GOT3 (cell line): ENCODE measurements around the gene FGF23.

Experiments used
- DNase-seq: peaks from one replicate; lab custom pipeline; 2025; ENCODE audit warnings: mixed read lengths; lab: John Stamatoyannopoulos, UW

FGF23 gene

GRCh38 chr12:4383304-4383865 lies 3.9 kb upstream of the FGF23 start:
- no peak for DNase-seq

DNA sequence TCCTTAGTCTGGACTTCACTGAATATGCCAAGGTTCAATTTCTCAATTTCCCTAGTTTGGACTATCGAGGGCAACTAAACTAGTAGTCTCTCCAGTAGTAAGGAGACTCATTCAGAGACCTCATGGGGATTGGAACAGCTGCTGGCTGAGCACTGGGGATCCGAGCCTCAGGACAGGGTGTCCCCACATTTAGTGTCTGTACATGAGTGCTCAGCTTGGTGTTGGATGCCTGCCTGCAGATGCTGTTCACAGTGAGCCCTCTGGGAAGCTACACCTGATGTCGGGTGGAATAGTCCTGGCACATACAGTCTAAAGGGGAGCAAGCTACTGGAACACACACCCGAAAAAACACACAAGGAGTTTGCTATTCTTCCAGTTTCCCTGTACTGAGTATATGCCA lies 820 bp upstream of the FGF23 start:
- no peak for DNase-seq

DNA sequence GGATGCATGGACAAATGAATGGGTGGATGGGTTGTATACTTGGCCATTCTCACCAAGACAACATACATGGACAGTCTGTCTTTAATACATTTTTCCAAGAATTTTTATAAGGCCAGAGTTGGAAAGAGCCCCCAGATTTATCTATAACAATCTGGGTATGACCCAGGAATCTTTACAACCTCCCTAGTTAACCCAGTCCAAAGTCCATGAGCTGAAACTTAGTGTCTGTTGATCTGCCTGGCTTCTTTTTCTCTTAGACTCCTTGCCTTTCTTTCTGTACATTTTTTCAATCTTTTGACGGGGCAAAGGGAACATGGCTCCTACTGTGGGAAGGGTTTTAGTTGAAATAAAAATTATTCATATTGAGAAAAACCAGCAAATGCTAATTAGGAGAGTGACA lies 740 bp downstream of the FGF23 start:
- DNase-seq: no peak

GRCh38 chr12:4375449-4375848 lies 4.1 kb downstream of the FGF23 start:
- no peak for DNase-seq

DNA sequence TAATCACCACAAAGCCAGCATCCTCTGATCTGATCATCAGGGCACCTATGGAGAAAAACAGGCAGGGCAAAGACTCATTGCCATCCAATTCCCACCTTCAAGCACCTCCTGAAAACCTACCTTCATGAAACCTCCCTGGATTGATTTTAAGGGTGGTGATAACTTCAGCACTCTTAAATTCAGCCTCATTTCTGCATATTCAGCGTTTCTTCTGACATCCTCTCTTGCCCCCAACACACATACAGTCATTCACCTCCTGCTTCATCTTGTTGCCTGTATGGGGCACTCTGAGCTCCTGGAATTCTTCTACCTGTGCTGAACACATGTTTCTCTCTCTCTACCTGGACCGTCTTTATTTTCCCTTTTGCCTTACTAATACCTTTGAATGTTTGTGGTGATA lies 6.9 kb downstream of the FGF23 start:
- no peak for DNase-seq

- DNase-seq: no peak
Observed at GRCh38 chr12:4370265-4370664, 9.2 kb downstream of the FGF23 start.

DNA sequence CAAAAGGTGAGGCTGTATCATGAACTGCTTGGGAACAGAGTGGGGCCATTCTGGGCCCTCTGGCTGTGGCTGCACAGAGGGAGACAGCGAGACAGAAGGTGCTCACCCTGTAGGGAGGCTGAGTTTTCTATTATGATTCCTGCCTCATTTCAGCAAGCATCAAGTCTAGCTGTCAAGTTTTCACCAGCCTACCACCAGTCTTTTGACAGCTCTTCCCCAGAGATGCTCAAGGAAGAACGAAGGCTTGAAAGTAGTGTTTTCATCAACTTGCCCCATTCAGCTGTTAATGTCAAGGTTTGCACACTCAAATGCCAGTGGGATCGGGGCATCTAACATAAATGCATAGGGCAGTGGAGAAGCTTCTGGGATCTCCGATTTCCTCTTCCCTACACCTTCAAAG lies 10.0 kb downstream of the FGF23 start:
- no peak for DNase-seq

- no peak for DNase-seq
Observed at GRCh38 chr12:4366090-4366489, 13.4 kb downstream of the FGF23 start.

- no peak for DNase-seq
Observed at GRCh38 chr12:4356041-4356327, 23.5 kb downstream of the FGF23 start.

DNA sequence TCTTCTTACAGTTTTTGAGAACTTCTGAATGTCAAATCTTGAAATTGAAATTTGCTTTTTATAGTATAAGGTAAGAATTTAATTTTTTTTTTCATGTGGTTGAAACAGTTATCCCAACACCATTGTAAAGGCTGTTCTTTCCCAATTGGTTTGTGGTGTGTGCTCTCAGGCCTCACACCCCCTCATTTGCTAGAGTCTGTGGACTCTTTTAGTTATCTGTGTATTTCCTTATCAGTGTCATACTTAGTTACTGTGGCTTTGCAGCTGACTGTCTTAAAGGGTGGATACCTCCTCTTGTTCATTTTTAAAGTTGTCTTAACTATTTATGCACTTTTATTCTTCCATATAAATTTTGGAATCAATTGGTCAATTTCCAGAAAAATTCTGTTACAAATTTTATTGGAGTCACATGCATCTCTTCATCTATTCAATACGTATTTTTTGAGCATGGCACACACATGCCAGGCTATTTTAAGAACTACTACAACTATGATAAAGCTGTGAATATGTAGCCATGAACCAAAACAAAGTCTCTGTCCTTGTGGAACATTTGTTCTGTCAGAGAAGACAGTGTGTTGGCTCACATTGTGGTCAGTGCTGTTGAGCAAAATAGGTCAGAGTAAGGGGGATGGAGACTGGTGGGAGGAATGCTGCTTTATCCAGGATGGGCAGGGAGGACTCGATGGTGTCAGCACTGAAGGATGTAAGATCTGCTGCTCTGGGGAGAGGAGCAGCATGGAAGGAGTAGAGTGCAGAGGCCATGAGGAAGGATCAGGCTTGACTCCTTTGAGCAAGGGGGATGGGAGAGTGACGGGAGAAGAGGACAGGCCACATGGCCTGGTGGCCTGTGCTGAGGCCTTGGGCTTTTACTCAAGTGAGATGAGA lies 24.1 kb downstream of the FGF23 start:
- no peak for DNase-seq

GRCh38 chr12:4353785-4354208 lies 25.7 kb downstream of the FGF23 start:
- no peak for DNase-seq

- DNase-seq: no peak
Observed at GRCh38 chr12:4346931-4347330, 32.6 kb downstream of the FGF23 start.

- DNase-seq: no peak
Observed at GRCh38 chr12:4331842-4332241, 47.7 kb downstream of the FGF23 start.

GRCh38 chr12:4331221-4331620 lies 48.3 kb downstream of the FGF23 start:
- DNase-seq: no peak

DNA sequence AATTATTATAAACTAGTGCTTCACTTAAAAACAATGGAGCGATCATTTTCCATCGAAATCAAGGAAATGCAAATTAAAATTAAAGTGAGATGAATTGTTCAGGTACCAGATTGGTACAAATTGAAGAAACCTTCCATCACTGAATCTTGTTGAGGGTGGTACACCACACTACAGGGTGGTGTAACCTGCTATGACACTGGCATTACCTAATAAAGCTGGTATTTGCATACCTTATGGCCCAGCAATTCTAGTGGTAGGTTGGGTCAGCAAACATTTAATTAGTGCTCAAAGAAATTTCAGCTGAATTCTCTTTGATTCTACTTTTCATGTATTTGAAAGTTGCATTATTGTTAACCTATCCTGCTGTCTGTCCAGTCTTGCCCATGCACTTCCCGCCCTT lies 49.3 kb downstream of the FGF23 start:
- DNase-seq: no peak

GRCh38 chr12:4327293-4327692 lies 52.2 kb downstream of the FGF23 start:
- DNase-seq: no peak

DNA sequence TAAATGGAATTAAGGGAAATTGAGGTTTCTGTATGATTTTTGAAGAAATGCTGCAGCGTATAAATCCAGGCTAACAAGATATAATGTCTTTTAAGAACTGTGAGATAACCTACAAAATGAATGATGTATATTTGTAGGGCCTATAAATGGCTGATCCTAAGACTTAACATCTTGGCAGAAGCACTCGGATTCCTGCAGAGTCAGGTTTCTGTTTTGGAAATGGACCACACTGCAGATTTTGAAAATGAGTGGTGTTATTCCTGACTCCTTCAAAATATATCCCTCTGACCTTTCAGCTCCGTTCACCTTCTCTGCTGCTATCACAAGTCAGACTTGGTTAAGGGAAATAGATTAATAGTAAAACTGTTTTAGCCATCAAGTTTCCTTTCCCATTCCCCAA lies 53.5 kb downstream of the FGF23 start:
- no peak for DNase-seq

- DNase-seq: no peak
Observed at GRCh38 chr12:4324366-4324765, 55.1 kb downstream of the FGF23 start.

DNA sequence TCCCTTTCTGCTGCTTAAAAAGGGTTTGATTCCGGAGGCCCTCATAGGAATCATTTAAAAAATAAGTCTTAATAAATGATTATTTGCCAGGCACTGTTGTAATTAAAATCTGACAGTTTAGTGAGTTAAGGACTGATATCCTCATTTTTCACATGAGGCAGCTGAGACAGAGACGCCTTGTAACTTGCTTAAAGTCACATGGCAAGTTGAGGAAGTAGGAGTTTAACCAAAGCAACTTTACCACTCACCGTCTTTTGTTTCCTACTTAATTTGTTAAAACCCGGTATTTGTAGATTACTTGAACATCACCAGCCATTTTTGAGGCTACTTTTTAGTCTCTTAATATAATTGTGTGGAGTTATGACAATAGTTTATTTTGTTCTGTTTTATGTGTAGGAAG lies 56.1 kb downstream of the FGF23 start:
- no peak for DNase-seq

DNA sequence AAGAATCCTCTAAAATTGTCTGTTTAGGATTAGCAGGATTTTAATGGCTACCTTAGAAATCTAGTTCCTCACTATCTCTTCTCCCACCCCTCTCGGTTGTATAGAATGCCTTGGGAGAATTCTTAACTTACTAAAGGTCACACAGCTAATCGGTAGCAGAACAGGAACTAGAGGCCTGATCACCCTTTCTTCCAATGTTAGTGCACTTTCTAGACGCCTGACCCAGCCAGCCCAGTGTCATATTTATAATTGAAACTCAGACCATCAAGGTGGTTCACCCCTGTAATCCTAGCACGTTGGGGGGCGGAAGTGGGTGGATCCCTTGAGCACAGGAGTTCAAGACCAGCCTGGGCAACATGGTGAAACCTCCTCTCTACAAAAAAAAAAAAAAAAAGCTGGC lies 56.8 kb downstream of the FGF23 start:
- no peak for DNase-seq

DNA sequence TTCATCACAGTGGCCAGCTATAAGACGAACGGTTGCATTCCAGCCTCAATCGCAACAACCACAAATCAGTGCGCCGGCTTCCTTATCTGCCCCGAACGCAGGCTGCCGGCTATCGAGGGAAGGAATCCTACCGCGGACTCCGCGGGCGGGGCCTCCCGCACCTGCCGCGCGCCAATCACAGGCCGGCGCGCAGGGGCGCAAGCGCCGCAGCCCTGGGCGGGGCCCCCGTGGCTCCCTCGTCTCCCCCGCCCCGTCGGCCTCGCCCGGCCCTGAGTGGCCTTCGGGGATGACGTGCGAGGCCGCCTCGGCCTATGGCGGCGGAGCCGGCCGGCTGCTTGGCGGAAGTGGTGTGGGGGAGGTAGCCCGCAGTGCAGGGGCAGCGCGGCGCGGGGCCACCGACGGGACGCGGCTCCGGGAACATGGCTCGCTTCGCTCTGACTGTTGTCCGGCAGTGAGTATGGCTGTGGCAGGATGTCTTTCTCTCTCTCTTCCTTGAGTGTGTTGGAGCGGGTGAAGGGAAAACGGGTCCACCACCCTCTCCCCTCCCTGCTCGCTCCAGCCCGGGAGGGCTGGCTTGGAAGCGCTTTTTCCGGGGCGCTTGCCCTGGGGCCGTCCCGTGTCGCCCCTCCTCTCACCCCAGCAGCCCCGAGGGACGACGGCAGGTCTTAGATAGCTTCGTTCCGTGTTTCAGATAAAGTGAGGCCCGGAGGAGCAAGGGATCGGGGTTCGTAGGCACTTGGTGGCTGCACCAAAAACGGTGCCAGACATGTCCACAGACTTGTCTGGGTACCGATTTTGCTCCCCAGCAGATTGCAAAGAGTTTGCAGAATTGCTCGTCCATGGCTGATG lies 58.4 kb downstream of the FGF23 start, which contains the start of gene TIGAR:
TIGAR (plus strand) TSS at position 361 of the 849 bp plus-strand sequence; CDS start at position 420, 59 bp downstream.
- peak; percentile 80 for DNase-seq

DNA sequence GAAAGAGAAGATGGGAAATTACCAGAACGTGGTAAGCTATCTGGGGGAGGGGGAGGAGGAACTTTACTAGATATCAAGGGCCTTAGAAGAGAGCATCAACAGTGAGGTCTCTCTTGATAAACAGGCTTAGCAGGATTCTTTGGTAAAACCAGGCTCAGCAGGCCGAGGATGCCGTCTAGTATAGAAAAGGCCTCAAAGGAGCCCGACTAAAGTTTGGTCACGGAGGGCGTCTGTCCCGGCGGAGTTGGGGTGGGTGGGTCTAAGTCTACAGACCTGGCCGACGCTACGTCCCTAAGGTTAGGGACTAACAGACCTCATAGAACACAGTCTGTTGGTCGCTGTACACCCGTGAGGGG lies 59.0 kb downstream of the FGF23 start:
- no peak for DNase-seq
